Immature natural killer cell (primary cell): ENCODE data around the gene CHRNA10. TPM values are rescaled to one million over a fixed set of nuclear protein-coding genes. Genes with fewer than 3 reads are reported as not detected.

Source experiments
- DNase-seq, 3 donors: peaks; one replicate each; pipeline ENCODE4 v3.0.0; 2022; ENCODE audit warnings: mixed read lengths in 1 of 3
- H3K27ac Mint-ChIP-seq, 6 donors: one replicate each; pipeline ENCODE4 v1.8.0; 2020; ENCODE audit warnings: mixed read lengths in 6 of 6, mild to moderate bottlenecking in 5 of 6, inconsistent platforms in 4 of 6, moderate library complexity in 3 of 6
- H3K27me3 Mint-ChIP-seq, 3 donors: one replicate each; pipeline ENCODE4 v1.8.0; 2020 to 2021; ENCODE audit warnings: low read depth in 3 of 3, mild to moderate bottlenecking in 3 of 3, mixed read lengths in 3 of 3, moderate library complexity in 3 of 3, inconsistent platforms in 1 of 3
- H3K36me3 Mint-ChIP-seq, 3 donors: one replicate each; pipeline ENCODE4 v1.8.0; 2020; ENCODE audit warnings: mixed read lengths in 3 of 3, inconsistent platforms in 2 of 3, mild to moderate bottlenecking in 2 of 3
- H3K4me1 Mint-ChIP-seq, 2 donors: one replicate each; pipeline ENCODE4 v1.8.0; 2020; ENCODE audit warnings: inconsistent platforms in 2 of 2, mild to moderate bottlenecking in 2 of 2, mixed read lengths in 2 of 2, moderate library complexity in 1 of 2
- H3K4me3 Mint-ChIP-seq, 5 donors: one replicate each; pipeline ENCODE4 v1.8.0; 2020; ENCODE audit warnings: mild to moderate bottlenecking in 5 of 5, mixed read lengths in 5 of 5, inconsistent platforms in 3 of 5, moderate library complexity in 3 of 5
- H3K9me3 Mint-ChIP-seq, 6 donors: one replicate each; pipeline ENCODE4 v1.8.0; 2020; ENCODE audit warnings: mild to moderate bottlenecking in 6 of 6, mixed read lengths in 6 of 6, inconsistent platforms in 4 of 6, moderate library complexity in 3 of 6
- polyA plus RNA-seq, 3 donors: library from polyadenylated mRNA; unstranded; fragments of 300-500 nt; fragmentation: Illumina TruSeq; gene quantifications; one replicate each; pipeline ENCODE4 v1.2.3, GENCODE V29; 2021

CHRNA10 gene, protein sequence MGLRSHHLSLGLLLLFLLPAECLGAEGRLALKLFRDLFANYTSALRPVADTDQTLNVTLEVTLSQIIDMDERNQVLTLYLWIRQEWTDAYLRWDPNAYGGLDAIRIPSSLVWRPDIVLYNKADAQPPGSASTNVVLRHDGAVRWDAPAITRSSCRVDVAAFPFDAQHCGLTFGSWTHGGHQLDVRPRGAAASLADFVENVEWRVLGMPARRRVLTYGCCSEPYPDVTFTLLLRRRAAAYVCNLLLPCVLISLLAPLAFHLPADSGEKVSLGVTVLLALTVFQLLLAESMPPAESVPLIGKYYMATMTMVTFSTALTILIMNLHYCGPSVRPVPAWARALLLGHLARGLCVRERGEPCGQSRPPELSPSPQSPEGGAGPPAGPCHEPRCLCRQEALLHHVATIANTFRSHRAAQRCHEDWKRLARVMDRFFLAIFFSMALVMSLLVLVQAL
- polyA plus RNA-seq: under 1 TPM in 1 of 3 donors, not detected in 2; 0.26 TPM

- Mint-ChIP-seq H3K4me1 (no peaks in the 10 kb centered on the region), H3K27ac (peak within 1 kb of the TSS; percentile 5 to 64 (median 34)), H3K9me3 (no peaks in the 10 kb centered on the region), H3K27me3 (peaks cover 0 to 4% (median 3%) of the 10 kb centered on the region in 3 donors), H3K4me3 (no peak within 1 kb of the TSS), H3K36me3 (peaks cover 25 to 54% (median 37%) of the 10 kb centered on the region in 3 donors)
- DNase-seq: no peak
Measured at GRCh38 chr11:3671334-3672254, at the start of gene CHRNA10. CHRNA10 (minus strand) TSS chr11:3671384; CDS start chr11:3671312, 72 bp downstream.

- Mint-ChIP-seq H3K9me3 (no peaks in the 10 kb centered on the region), H3K36me3 (peaks cover 9 to 38% (median 20%) of the 10 kb centered on the region in 3 donors), H3K4me1 (peaks cover 0 to 1% of the 10 kb centered on the region in 2 donors), H3K27ac (no peak overlapping the region), H3K4me3 (no peak overlapping the region), H3K27me3 (peaks cover 0 to 2% (median 0%) of the 10 kb centered on the region in 3 donors)
- DNase-seq: no peak
Measured at GRCh38 chr11:3712274-3712673, 41.1 kb upstream of the CHRNA10 start.

DNA sequence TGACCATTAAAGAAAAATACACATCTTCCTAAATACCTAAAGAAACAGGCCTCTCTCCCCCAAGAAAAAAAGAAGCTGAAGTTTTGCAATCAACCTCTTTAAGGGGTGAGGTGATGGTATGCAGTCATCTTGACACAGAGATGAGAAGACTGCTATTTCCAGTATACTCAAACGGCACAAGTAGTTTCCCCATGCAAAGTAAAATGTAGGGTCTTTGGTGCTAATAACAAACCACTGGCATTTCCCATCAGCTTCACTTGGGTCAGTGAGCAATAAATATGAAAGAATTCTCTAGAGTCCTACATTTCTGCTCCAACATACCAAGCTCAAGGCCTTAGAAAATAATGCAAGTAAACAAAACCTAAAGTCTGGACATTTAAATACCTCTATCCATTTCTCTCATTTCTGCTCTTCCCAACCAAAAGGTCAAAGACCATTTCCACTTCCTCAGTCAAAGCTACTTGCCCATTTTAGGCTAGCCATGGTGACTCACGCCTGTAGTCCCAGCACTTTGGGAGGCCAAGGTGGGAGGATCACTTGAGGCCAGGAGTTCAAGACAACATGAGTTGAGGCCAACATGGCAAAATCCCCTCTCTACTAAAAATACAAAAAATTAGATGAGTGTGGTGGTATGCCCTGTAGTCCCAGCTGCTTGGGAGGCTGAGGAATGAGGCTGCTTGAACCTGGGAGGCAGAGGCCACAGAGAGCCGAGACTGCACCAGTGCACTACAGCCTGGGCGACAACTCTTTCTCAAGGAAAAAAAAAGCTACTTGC lies 39.5 kb upstream of the CHRNA10 start:
- no peak overlapping the region for H3K4me3 Mint-ChIP-seq
- DNase-seq: no peak
- H3K4me1 Mint-ChIP-seq: peaks cover 0 to 1% of the 10 kb centered on the region in 2 donors
- no peaks in the 10 kb centered on the region for H3K9me3 Mint-ChIP-seq
- peaks cover 7 to 36% (median 22%) of the 10 kb centered on the region in 3 donors for H3K36me3 Mint-ChIP-seq
- H3K27ac Mint-ChIP-seq: peak overlapping the region in 4 of 6 donors; percentile 20 to 77 (median 52)
- H3K27me3 Mint-ChIP-seq: peaks cover 0 to 2% (median 0%) of the 10 kb centered on the region in 3 donors

GRCh38 chr11:3709977-3710376 lies 38.8 kb upstream of the CHRNA10 start:
- Mint-ChIP-seq H3K4me1 (peaks cover 0 to 1% of the 10 kb centered on the region in 2 donors), H3K9me3 (no peaks in the 10 kb centered on the region), H3K36me3 (peaks cover 11 to 37% (median 25%) of the 10 kb centered on the region in 3 donors), H3K27me3 (peaks cover 0 to 2% (median 0%) of the 10 kb centered on the region in 3 donors), H3K27ac (no peak overlapping the region), H3K4me3 (no peak overlapping the region)
- no peak for DNase-seq

GRCh38 chr11:3707176-3707575 lies 36.0 kb upstream of the CHRNA10 start:
- Mint-ChIP-seq H3K9me3 (no peaks in the 10 kb centered on the region), H3K36me3 (peaks cover 17 to 44% (median 21%) of the 10 kb centered on the region in 3 donors), H3K27me3 (peaks cover 0 to 2% (median under 1%) of the 10 kb centered on the region in 3 donors), H3K27ac (no peak overlapping the region), H3K4me1 (peaks cover 0 to 1% of the 10 kb centered on the region in 2 donors), H3K4me3 (no peak overlapping the region)
- DNase-seq: no peak

DNA sequence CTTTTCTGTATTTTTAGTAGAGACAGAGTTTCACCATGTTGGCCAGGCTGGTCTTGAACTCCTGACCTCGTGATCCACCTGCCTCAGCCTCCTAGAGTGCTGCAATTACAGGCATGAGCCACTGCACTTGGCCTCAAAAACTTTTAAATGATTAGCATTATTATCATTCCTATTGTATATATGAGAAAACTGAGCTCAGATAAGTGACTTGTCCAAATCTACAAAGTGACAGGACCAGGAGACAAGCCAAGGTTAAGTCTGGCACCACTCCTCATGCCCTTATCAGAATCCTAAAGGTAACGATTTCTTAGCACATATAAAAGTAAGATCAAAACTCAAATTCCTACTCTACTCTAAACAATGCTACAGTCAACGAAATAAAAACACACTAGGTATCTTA lies 32.2 kb upstream of the CHRNA10 start:
- Mint-ChIP-seq H3K27ac (no peak overlapping the region), H3K4me3 (no peak overlapping the region), H3K27me3 (peaks cover 0 to 5% (median 3%) of the 10 kb centered on the region in 3 donors), H3K4me1 (no peaks in the 10 kb centered on the region), H3K36me3 (peaks cover 35 to 64% (median 42%) of the 10 kb centered on the region in 3 donors), H3K9me3 (no peaks in the 10 kb centered on the region)
- DNase-seq: no peak

- no peak overlapping the region for H3K4me3 Mint-ChIP-seq
- peaks cover 0 to 5% (median 3%) of the 10 kb centered on the region in 3 donors for H3K27me3 Mint-ChIP-seq
- peak overlapping the region in 3 of 6 donors; percentile 9 to 17 (median 17) for H3K27ac Mint-ChIP-seq
- H3K9me3 Mint-ChIP-seq: no peaks in the 10 kb centered on the region
- peaks cover 36 to 60% (median 38%) of the 10 kb centered on the region in 3 donors for H3K36me3 Mint-ChIP-seq
- no peak for DNase-seq
- no peaks in the 10 kb centered on the region for H3K4me1 Mint-ChIP-seq
Measured at GRCh38 chr11:3700910-3701309, 29.7 kb upstream of the CHRNA10 start.

DNA sequence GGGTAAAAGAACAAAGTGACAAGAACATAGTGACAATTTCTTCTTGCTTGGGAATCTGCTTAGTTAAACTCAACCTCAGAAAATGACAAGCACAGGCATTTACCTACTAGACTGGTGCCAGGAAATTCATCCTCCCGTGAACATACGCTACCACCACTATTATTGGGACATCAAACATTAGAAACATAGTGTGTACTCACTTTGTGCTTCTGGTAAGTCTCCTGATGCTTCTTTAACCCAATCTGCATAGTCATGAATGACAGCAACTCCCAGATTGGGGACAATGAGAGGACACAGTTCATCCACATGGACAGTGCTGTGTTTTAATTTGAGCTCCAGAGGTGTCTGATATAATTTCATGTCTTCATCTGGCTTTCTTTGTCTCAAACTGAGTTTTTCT lies 29.2 kb upstream of the CHRNA10 start:
- H3K36me3 Mint-ChIP-seq: peaks cover 38 to 60% (median 40%) of the 10 kb centered on the region in 3 donors

DNA sequence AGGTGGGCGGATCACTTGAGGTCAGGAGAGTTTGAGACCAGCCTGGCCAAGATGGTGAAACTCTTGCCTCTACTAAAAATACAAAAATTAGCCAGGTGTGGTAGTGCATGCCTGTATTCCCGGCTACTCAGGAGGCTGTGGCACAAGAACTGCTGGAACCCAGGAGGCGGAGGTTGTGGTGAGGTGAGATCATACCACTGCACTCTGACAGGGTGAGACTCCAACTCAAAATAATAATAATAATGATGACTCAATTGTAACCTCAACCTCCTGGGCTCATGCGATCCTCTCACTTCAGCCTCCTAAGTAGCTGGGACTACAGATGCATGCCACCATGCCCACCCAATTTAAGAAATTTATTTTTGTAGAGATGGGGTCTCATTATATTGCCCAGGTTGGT lies 15.6 kb upstream of the CHRNA10 start:
- no peak overlapping the region for H3K4me3 Mint-ChIP-seq
- no peaks in the 10 kb centered on the region for H3K9me3 Mint-ChIP-seq
- DNase-seq: no peak
- no peaks in the 10 kb centered on the region for H3K4me1 Mint-ChIP-seq
- no peaks in the 10 kb centered on the region for H3K27me3 Mint-ChIP-seq
- peaks cover 19 to 54% (median 35%) of the 10 kb centered on the region in 3 donors for H3K36me3 Mint-ChIP-seq
- no peak overlapping the region for H3K27ac Mint-ChIP-seq

More for the DNA sequence above, 29.2 kb upstream of the CHRNA10 start:
- peaks cover 0 to 5% (median 3%) of the 10 kb centered on the region in 3 donors for H3K27me3 Mint-ChIP-seq
- no peaks in the 10 kb centered on the region for H3K4me1 Mint-ChIP-seq
- no peaks in the 10 kb centered on the region for H3K9me3 Mint-ChIP-seq
- DNase-seq: no peak
- peak overlapping the region in 3 of 6 donors; percentile 9 to 34 (median 17) for H3K27ac Mint-ChIP-seq
- no peak overlapping the region for H3K4me3 Mint-ChIP-seq

DNA sequence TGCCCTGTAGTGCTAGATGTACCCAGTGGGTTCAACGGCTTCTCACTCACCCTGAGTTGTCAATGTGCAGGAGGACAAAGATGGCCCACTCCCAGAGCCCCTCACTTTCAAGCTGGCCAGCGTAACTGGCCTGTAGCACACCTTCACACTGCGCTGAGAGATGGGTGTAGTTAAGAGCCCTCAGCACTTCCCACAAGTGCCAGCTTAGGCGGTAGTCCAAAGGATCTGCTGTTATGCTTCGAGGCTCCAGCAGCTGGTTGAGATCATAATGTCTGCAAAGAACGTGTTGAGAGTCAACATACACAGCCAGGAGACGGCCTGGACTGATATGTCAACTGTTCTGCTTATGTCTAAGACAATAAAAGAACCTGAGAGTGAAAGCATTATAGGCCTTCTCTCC lies 14.7 kb upstream of the CHRNA10 start:
- peak overlapping the region in 1 of 6 donors; percentile 34 for H3K27ac Mint-ChIP-seq
- H3K36me3 Mint-ChIP-seq: peaks cover 24 to 60% (median 41%) of the 10 kb centered on the region in 3 donors
- H3K4me1 Mint-ChIP-seq: no peaks in the 10 kb centered on the region
- H3K9me3 Mint-ChIP-seq: no peaks in the 10 kb centered on the region
- no peak overlapping the region for H3K4me3 Mint-ChIP-seq
- H3K27me3 Mint-ChIP-seq: no peaks in the 10 kb centered on the region
- no peak for DNase-seq

DNA sequence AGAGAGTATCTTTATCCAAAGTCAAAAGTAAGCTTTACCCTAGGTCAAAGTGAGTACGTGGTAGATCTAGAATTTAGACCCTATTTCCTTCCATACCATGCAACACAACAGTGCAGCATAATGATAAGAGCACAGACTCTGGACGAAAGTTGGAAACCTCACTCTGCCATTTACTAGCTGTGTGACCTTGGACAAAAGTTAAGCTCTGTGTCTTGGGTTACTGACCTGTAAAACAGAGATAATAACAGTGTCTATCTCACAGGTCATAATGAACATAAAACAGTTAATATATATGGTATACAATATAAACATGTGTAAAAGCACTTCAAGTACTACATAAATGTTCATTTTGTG lies 13.6 kb upstream of the CHRNA10 start:
- Mint-ChIP-seq H3K27me3 (no peaks in the 10 kb centered on the region), H3K9me3 (no peaks in the 10 kb centered on the region), H3K27ac (no peak overlapping the region), H3K4me1 (no peaks in the 10 kb centered on the region), H3K36me3 (peaks cover 24 to 60% (median 43%) of the 10 kb centered on the region in 3 donors), H3K4me3 (no peak overlapping the region)
- DNase-seq: no peak

DNA sequence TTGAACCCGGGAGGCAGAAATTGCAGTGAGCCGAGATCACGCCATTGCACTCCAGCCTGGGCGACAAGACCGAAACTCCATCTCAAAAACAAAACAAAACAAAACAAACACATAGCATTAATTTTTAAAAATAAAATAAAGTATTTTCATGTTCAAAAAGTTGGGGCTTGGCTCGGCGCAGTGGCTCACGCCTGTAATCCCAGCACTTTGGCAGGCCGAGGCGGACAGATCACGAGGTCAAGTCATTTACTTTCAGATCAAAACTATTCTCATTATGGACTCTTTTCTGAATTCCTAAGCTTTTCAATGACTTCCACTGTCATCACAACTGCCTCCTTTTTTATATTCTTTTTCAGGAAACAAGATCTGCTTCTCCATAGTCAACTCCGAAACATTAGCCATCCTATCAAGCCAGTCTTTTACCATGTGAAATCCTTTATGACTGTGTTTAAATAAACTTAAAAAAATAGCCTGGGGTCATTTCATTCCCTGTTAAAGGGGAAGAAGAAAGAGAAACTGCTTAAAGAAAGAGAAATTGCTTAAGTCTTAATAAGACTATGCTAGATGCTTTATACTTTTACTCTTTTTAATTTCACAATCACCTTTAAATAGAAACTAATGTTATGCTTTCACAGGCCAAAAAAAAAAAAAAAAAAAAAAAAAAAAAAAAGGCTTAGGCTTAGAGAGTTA lies 13.1 kb upstream of the CHRNA10 start:
- peaks cover 28 to 65% (median 48%) of the 10 kb centered on the region in 3 donors for H3K36me3 Mint-ChIP-seq
- H3K27ac Mint-ChIP-seq: peak overlapping the region in 1 of 6 donors; percentile 34
- H3K4me3 Mint-ChIP-seq: no peak overlapping the region
- no peak for DNase-seq
- H3K4me1 Mint-ChIP-seq: no peaks in the 10 kb centered on the region
- H3K27me3 Mint-ChIP-seq: no peaks in the 10 kb centered on the region
- no peaks in the 10 kb centered on the region for H3K9me3 Mint-ChIP-seq
